ENCODE measurements around the gene ZNF888.

DNA sequence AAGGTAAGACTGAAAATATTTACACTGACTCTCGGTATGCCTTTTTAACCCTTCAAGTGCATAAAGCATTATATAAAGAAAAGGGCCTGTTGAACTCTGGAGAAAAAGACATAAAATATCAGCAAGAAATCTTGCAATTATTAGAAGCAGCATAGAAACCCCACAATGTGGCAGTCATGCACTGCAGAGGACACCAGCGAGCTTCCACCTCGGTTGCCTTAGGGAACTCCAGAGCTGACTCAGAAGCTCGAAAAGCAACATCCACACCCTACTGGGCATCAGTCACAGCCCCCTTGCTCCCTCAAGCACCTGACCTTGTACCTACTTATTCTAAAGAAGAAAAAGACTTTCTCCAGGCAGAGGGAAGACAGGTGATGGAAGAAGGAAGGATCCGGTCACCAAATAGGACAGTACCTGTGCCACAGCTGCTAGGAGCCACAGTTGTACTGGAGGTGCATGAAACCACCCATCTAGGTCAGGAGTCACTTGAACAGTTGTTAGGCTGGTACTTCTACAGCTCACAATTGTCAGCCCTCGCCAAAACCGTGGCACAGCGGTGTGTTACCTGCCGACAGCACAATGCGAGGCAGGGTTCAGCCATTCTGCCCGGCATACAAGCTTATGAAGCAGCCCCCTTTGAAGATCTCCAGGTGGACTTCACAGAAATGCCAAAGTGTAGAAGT, 36.5 kb upstream of the ZNF888 start:
- TF ChIP-seq, protein P1, sequence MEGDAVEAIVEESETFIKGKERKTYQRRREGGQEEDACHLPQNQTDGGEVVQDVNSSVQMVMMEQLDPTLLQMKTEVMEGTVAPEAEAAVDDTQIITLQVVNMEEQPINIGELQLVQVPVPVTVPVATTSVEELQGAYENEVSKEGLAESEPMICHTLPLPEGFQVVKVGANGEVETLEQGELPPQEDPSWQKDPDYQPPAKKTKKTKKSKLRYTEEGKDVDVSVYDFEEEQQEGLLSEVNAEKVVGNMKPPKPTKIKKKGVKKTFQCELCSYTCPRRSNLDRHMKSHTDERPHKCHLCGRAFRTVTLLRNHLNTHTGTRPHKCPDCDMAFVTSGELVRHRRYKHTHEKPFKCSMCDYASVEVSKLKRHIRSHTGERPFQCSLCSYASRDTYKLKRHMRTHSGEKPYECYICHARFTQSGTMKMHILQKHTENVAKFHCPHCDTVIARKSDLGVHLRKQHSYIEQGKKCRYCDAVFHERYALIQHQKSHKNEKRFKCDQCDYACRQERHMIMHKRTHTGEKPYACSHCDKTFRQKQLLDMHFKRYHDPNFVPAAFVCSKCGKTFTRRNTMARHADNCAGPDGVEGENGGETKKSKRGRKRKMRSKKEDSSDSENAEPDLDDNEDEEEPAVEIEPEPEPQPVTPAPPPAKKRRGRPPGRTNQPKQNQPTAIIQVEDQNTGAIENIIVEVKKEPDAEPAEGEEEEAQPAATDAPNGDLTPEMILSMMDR (IDR thresholded peaks at IDR 0.05), result no peak
- TF ChIP-seq POLR2A (IDR thresholded peaks at IDR 0.05; ENCODE audit: low read depth) (no peak), EP300 (IDR thresholded peaks at IDR 0.05) (no peak)

Measured in esophagus muscularis mucosa (tissue), 4 donors.